Stromal cell of bone marrow (primary cell): ENCODE results near the gene OR52J3.
"Not testable (repeated sequence)": the region's sequence is repeated elsewhere in the genome, so short reads cannot be mapped to it uniquely, and the experiment has no call there.

Experiments used
- DNase-seq: peaks from one replicate; pipeline ENCODE4 v3.0.0-alpha.2; 2012; ENCODE audit warnings: low read depth

OR52J3 gene

DNA sequence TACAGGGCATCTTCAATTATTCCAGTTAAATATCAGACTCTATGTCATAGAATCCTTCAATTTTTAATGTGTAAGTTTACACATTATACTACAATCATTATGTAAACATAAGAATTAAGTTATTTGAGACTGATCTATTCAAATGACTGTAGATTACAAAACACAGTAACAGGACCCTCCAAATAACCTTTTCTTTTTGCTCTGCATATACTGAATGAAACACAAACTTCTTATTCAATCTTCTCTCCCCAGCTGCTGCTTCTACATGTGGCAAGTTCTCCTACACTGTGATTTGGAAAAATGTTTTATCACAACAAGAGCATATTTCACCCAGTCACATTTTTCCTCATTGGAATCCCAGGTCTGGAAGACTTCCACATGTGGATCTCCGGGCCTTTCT lies at the start of gene OR52J3:
TSS of gene OR52J3 (plus strand) at position 301 of the 400 bp plus-strand sequence. CDS start at position 301, 0 bp downstream.
- no peak for DNase-seq

DNA sequence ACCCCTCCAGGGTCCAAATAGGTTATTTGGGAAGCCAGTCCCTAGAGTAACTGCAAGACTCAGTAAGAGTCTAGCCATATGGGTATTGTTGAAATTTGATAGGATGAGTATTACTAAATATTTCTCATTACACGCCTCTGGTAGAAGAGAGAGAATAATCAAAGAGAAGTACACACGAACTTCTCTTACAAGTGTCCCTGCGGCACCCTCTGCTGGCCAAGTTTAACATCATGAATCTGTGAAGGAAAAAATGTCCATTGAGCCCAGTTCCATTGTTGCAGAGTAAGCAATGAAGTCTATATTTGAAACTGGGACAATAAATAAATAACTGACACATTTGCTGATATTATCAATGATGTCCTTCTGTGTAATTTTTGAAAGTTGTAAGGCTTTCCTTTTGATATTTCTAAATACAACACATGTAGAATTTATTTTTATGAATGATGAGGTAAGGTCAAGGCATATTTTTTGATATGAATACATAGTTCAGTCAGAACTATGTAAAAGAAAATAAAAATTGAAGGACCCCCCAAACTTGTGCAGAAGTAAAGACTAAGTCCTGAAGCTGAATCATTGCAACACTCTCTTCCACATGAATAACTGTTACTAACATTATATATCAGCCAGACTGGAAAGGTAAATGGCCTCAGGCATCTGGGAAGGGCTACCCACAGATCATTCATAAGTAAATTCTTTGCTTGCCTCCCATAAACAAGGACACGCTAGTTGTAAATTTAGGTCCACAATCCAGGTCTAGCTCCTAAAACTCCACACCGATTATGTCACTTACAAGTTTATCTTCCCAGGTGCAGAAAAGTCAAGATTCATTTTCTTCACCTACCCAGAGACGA lies 41.7 kb upstream of the OR52J3 start:
- peak; percentile 39 for DNase-seq

- DNase-seq, result no peak
These were observed 38.8 kb upstream of the OR52J3 start for GRCh38 chr11:5007561-5007960.

DNA sequence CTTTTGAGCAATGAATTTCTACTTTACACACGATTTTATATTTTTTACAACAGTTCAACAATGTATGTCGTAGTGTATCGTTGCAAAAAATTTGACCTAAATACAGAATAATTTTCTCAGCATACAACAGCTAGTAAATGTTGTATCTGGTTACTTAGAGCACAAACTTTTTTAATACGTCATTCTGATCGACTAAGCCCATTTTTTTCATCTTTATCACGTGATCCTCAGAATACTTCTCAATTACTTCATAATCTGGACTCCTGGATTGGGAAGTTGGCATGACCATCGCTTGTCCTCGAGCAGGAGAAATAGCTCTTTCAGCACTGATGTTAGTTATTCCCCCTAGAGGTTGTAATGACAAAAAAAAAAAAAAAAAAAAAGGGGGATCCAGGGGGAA lies 35.1 kb upstream of the OR52J3 start:
- no peak for DNase-seq

DNA sequence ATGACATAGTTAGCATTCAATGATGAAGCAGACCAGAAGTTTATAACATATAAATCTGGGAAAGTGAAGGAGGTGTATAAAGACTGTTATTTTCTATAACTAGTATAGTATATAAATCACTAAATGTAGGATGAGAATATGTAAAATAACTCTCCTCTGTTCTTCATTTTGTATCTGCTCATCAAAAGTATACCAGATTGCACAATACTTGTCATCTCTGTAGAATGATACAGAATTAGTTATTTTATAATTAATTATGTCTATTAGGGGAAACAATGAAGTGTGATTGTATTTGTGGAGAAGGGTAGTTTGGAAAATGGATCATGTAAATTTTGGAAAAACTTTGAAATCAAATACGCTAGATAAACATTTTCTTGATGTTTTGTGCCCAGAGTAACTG lies 33.3 kb upstream of the OR52J3 start:
- DNase-seq, result no peak

DNA sequence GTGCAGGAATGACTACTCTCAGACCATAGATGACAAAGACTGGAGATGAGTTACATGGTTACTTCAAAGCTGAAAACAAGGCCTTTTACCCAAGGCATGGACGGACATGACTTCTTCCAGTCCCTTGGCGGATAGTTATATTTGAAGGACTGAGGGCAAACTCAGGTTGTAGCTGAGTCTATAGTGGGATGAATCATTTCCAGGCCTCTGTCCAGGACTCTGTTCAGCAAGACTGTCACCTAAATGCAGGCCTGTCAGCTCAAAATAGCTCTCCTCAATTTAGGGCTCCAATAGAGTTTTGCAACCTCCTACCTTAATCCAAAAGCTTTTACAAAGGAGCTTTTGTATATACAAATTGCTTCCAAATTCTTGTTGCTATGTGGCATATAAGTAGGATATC lies 24.3 kb upstream of the OR52J3 start:
- no peak for DNase-seq

GRCh38 chr11:5036669-5037068 lies 9.7 kb upstream of the OR52J3 start:
- no peak for DNase-seq

DNA sequence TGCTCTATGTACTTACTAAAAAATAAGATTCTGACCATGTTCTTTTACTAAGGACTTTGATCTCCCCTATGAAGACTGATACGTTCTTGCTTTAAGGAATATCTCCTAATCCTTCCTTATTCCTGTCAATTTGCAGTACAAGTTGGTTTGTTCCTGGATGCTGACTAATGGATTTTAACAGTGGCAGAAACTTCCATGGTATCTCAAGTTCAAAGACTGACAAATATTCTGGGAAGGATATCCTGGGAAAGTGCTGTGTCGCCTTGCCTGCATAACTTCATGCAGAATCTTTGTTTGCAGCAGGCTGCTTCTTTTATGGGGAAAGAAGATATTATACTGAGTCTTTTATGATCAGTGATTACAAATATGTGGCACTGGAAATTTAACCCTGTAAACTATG lies 8.4 kb upstream of the OR52J3 start:
- no peak for DNase-seq

DNA sequence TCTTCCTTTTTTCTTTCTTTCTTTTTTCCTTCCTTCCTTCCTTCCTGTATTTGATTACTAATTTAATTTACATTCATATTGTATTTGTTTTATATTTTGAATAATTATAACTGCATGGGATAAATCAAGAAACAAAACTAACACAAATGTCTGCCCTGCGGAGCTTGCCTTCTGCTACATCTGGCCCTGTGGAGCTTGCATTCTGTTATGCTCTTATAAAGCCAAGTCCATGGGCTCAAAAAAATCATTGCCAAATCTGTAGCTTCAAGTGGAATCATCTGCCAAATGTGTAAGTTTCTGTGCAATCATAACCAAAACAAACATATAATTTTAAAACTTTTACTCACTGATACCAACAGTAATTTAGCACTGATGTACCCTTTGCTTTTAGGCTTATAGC lies 8.0 kb upstream of the OR52J3 start:
- no peak for DNase-seq

DNA sequence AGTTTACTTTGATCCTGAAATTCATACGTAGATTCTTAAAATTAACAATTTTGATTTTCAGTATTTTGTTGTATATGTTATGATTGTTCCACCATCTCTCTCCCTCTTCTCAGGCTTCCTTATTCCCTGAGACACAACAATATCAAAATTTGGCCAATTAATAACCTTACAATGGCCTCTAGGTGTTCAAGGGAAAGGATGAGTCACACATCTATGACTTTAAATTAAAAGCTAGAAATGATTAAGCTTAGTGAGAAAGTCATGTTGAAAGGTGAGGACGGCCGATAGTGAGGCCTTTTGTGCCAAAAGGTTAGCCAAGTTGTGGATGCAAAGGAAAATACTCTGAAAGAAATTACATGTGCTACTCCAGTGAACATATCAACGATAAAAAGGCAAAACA lies 5.5 kb upstream of the OR52J3 start:
- no peak for DNase-seq

GRCh38 chr11:5042091-5042490 lies 4.2 kb upstream of the OR52J3 start:
- DNase-seq, result no peak

- peak; percentile 4 for DNase-seq
These were observed 2.9 kb upstream of the OR52J3 start for GRCh38 chr11:5043380-5043779.

DNA sequence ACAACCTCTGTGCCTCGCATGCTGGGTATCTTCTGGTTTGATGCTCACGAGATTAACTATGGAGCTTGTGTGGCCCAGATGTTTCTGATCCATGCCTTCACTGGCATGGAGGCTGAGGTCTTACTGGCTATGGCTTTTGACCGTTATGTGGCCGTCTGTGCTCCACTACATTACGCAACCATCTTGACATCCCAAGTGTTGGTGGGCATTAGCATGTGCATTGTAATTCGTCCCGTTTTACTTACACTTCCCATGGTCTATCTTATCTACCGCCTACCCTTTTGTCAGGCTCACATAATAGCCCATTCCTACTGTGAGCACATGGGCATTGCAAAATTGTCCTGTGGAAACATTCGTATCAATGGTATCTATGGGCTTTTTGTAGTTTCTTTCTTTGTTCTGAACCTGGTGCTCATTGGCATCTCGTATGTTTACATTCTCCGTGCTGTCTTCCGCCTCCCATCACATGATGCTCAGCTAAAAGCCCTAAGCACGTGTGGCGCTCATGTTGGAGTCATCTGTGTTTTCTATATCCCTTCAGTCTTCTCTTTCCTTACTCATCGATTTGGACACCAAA lies 516 bp downstream of the OR52J3 start:
- DNase-seq, result no peak

DNA sequence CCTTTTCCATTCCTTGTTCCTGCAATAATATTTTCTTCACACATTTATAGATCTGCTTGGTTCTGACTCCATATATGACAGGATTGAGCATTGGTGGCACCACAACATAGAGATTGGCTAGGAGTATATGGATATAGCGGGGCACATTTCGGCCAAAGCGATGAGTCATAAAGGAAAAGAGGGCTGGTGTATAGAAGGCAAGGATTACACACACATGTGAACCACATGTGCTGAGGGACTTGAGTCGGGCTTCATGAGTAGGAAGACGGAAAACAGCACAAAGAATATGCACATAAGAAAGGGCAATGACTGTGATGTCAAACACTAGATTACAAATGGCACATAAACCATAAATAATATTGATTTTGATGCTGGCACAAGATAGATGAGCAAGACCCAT lies 12.4 kb downstream of the OR52J3 start:
- not testable (repeated sequence) for DNase-seq

DNA sequence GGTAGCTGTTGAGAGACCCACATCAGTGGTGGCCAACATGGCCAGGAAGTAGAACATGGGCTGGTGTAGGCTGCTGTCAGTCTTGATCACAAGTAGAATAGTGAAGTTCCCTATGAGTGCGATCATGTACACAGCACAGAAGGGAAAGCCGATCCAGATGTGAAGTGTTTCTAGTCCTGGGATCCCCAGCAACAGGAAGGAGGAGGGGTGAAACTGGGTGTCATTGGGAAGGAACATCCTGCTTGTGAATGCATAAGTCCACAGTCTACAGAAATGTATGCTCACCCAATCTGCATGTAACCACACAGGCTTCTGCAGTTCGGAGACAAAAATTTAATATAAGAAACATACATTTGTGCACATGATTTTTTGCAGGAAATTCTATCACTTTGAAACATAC lies 13.1 kb downstream of the OR52J3 start, which contains the start of gene OR52E2:
TSS of gene OR52E2 (minus strand) at position 237 of the 400 bp plus-strand sequence. CDS start at position 237, 0 bp downstream.
- no peak for DNase-seq

GRCh38 chr11:5065027-5065426 lies 18.7 kb downstream of the OR52J3 start:
- no peak for DNase-seq

GRCh38 chr11:5069272-5069671 lies 22.9 kb downstream of the OR52J3 start, which contains the start of gene OR52E1:
Gene OR52E1 (plus strand): TSS chr11:5069572.
- no peak for DNase-seq

DNA sequence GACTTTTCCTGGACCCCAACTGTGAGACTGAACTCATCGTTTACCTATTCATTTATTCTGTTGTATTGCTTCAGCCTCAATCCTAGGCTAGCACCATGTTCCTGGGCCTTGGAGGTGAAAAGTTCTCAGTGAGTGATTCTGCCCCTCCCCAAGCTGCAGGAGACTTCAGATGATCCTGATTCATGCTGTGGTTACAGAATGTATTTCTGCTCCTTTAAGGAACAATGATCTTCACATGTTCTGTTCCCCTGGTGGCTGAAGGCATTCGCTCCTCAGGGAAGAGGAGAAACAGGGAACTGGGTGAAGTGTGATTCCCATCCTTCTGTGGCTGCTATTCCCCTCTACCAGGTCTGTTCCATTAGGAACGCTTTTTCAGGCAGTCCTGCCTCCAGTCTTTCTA lies 25.5 kb downstream of the OR52J3 start:
- DNase-seq, result no peak

- no peak for DNase-seq
These were observed 35.1 kb downstream of the OR52J3 start for GRCh38 chr11:5081405-5081804.

- DNase-seq, result no peak
These were observed 37.3 kb downstream of the OR52J3 start for GRCh38 chr11:5083602-5084001.

DNA sequence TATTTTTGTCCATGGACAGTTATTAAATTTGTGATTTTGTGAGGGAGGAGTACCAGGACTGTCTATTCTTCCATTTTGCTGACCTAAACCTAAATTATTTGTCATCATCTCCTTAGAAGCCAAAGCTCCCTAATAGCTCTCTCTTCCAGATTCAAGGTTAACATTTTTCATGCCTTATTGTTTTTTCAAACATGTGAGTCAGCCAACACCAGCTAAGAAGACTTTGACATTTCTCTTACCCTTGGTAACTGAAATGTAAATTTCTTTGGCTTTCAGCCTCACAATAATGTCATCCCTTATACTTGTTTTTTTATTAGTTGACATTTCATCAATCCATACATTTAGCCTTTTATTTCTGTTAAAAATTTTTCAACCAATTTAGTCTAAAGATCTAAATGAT lies 42.2 kb downstream of the OR52J3 start:
- DNase-seq, result no peak

- DNase-seq, result no peak
These were observed 44.3 kb downstream of the OR52J3 start for GRCh38 chr11:5090668-5091067.

GRCh38 chr11:5092821-5093585 lies 46.7 kb downstream of the OR52J3 start:
- DNase-seq, result no peak
